ENCODE results near the gene PIF1.
"Not testable (repeated sequence)": the region's sequence is repeated elsewhere in the genome, so short reads cannot be mapped to it uniquely, and the experiment has no call there.

- not testable (repeated sequence) for TF ChIP-seq CTCF (conservative IDR thresholded peaks at IDR 0.05; ENCODE audit: low read length); EZH2phosphoT487 (IDR thresholded peaks at IDR 0.05; ENCODE audit: borderline replicate concordance, low read depth, low read length)
These were observed 11.2 kb downstream of the PIF1 start for GRCh38 chr15:64814283-64814682.
